Type B pancreatic cell (in vitro differentiated cells): ENCODE results near the gene FARP1. TPM values are rescaled to one million over a fixed set of nuclear protein-coding genes. Genes with fewer than 3 reads are reported as not detected.

Experiments
- DNase-seq: peaks from one replicate; pipeline ENCODE4 v3.0.0; 2021; ENCODE audit warnings: mixed read lengths; ENCODE audit not compliant: unreplicated experiment; ENCODE audit errors: extremely low spot score
- H3K27ac Mint-ChIP-seq: 2 replicates; pipeline ENCODE4 v1.8.0; 2021; ENCODE audit warnings: mild to moderate bottlenecking, mixed read lengths
- H3K27me3 Mint-ChIP-seq: 2 replicates; pipeline ENCODE4 v1.8.0; 2021; ENCODE audit warnings: mixed read lengths
- H3K36me3 Mint-ChIP-seq: 2 replicates; pipeline ENCODE4 v1.8.0; 2021; ENCODE audit warnings: mixed read lengths
- H3K4me1 Mint-ChIP-seq: one replicate; pipeline ENCODE4 v1.8.0; 2021; ENCODE audit warnings: mixed read lengths; ENCODE audit not compliant: unreplicated experiment
- H3K4me3 Mint-ChIP-seq: 2 replicates; pipeline ENCODE4 v1.8.0; 2021; ENCODE audit warnings: mild to moderate bottlenecking, mixed read lengths
- H3K9me3 Mint-ChIP-seq: 2 replicates; pipeline ENCODE4 v1.8.0; 2021; ENCODE audit warnings: mixed read lengths
- total RNA-seq: library from RNA; stranded (reverse); gene quantifications from 2 replicates; pipeline ENCODE4 v1.2.1, GENCODE V29; 2021; ENCODE audit warnings: low replicate concordance
- TF ChIP-seq, protein P1 (sequence below): fragments of 200-600 bp; sonication (generic); conservative IDR thresholded peaks from 2 replicates; pipeline ENCODE4 v1.5.0; 2021; ENCODE audit warnings: antibody characterized with exemption, mild to moderate bottlenecking

Gene FARP1
- total RNA-seq, 1 donor from 2014 or later: 195 TPM

DNA sequence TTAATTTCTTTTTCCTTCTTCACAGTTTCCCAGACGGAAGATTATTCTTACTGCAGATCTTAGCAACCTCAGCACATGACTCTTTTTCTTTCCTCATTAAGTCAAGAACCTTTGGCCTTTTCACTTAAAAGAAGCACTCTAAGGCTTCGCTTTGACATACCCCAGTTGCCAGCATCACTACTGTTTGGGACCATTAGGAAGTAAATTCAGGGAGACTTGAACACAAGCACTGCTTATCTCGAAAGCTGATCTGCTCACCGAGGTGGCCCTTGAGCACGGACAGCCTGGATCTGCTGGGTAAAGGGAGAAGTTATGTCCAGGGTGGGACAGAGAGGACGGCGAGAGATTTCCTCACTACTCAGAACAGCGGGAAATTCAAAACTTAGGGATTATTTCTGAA, 185.6 kb downstream of the FARP1 start:
- Mint-ChIP-seq H3K9me3 (peaks cover 5% of the 10 kb centered on the region), H3K27me3 (no peaks in the 10 kb centered on the region), H3K4me3 (peak overlapping the region; percentile 37), H3K36me3 (peaks cover 8% of the 10 kb centered on the region), H3K27ac (peak overlapping the region; percentile 68), H3K4me1 (peaks cover 69% of the 10 kb centered on the region)
- DNase-seq: no peak
- TF ChIP-seq, protein P1, sequence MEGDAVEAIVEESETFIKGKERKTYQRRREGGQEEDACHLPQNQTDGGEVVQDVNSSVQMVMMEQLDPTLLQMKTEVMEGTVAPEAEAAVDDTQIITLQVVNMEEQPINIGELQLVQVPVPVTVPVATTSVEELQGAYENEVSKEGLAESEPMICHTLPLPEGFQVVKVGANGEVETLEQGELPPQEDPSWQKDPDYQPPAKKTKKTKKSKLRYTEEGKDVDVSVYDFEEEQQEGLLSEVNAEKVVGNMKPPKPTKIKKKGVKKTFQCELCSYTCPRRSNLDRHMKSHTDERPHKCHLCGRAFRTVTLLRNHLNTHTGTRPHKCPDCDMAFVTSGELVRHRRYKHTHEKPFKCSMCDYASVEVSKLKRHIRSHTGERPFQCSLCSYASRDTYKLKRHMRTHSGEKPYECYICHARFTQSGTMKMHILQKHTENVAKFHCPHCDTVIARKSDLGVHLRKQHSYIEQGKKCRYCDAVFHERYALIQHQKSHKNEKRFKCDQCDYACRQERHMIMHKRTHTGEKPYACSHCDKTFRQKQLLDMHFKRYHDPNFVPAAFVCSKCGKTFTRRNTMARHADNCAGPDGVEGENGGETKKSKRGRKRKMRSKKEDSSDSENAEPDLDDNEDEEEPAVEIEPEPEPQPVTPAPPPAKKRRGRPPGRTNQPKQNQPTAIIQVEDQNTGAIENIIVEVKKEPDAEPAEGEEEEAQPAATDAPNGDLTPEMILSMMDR: no peak

DNA sequence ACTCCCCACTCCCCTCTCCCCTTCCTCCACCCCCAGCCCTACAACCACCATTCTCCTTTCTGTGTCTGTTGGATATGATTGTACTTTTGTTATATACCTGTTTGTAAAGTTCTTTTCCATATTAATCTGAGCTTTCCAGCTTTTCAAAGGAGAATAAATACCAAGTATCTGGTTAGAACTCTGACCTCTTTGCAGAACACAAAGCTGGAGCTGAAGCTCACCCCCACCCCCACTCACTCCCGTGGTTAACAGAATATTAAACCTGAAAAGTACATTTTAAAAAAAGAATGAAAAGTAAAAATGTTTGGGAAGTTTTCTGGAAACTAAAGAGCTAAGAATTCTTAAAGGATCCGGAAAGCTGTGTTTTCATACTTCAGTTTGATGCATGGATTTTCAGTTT, 189.3 kb downstream of the FARP1 start:
- H3K4me3 Mint-ChIP-seq: no peak overlapping the region
- DNase-seq: no peak
- peaks cover 7% of the 10 kb centered on the region for H3K9me3 Mint-ChIP-seq
- H3K4me1 Mint-ChIP-seq: peaks cover 37% of the 10 kb centered on the region
- H3K27me3 Mint-ChIP-seq: no peaks in the 10 kb centered on the region
- TF ChIP-seq, protein P1: no peak
- no peak overlapping the region for H3K27ac Mint-ChIP-seq
- peaks cover 22% of the 10 kb centered on the region for H3K36me3 Mint-ChIP-seq

DNA sequence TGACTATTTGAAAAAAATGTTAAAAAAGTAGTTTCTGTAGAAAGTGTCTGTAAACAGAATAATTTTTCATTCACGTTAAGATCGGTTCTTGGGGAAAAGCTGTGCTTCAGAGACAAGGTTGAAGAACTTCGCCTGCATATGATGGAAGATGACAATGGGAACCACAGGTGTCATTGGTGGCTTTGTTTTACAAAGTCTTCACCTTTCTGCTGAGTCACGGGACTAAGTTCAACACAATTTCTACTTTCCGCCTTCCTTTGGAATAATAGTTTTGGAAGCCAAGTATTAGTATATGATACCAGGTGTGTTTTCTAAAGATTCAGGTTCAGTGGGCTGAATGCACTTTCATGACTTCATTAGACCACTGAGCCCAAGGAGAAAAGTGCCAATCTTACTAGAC, 189.8 kb downstream of the FARP1 start:
- Mint-ChIP-seq H3K27me3 (no peaks in the 10 kb centered on the region), H3K9me3 (peaks cover 7% of the 10 kb centered on the region), H3K4me3 (no peak overlapping the region), H3K4me1 (peaks cover 32% of the 10 kb centered on the region), H3K36me3 (peaks cover 22% of the 10 kb centered on the region), H3K27ac (no peak overlapping the region)
- no peak for DNase-seq
- TF ChIP-seq, protein P1: no peak

DNA sequence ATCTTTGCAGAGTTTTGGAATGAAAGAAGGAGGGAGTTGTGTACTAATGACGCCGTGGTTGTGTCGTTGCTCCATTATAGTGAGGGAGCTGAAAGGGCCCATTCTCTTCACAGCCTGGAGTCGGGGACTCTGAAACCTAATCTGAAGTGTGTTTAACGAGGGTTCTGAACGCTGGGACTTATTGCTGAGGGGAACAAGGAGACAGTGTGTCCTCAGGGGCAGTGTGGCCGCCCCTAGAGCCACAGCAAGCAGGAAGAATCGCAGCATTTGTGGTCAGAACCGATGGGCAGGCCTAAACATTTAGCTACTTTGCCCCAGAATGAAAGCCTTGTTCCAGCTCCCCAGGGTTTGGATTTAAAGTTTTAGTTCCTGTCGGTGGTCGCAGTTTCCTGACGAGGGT, 190.6 kb downstream of the FARP1 start:
- Mint-ChIP-seq H3K27me3 (no peaks in the 10 kb centered on the region), H3K27ac (no peak overlapping the region), H3K36me3 (peaks cover 26% of the 10 kb centered on the region), H3K9me3 (peaks cover 7% of the 10 kb centered on the region), H3K4me1 (peaks cover 34% of the 10 kb centered on the region), H3K4me3 (no peak overlapping the region)
- TF ChIP-seq, protein P1: no peak
- DNase-seq: no peak

DNA sequence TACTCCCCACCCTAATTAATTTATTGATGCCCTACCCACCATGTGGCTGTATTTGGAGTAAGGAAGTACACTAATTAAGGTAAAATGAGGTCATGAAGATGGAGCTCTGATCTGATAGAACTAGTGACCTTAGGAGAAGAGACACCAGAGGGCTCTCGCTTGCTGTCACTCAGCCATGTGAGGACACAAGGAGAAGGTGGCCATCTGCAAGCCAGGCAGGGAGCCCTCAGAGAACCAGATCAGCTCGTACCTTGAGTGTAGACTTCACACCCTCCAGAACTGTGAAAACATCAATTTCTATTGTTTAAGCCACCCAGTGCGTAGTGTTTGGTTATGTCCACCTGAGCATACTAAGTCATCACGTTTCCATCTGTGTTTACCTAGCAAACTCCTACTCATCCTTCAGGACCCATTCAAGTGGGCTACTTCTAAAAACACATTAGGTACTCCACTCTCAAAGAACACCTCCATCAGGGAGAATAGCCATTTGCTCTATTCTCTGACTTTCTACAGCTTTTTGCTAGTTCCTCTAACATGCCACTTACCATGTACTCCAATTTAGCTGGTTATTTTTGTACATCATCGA, 191.8 kb downstream of the FARP1 start:
- H3K4me1 Mint-ChIP-seq: peaks cover 34% of the 10 kb centered on the region
- no peak overlapping the region for H3K27ac Mint-ChIP-seq
- peaks cover 28% of the 10 kb centered on the region for H3K36me3 Mint-ChIP-seq

More for the DNA sequence above, 191.8 kb downstream of the FARP1 start:
- Mint-ChIP-seq H3K9me3 (peaks cover 12% of the 10 kb centered on the region), H3K4me3 (no peak overlapping the region), H3K27me3 (no peaks in the 10 kb centered on the region)
- TF ChIP-seq, protein P1: no peak
- DNase-seq: no peak
